Common myeloid progenitor, CD34-positive (primary cell): ENCODE data around the gene FAF1.

Experiments
- CTCF ChIA-PET: fragments of 350-600 bp; sonication (Branson Sonifier 250); formaldehyde crosslinking; loops from one replicate; lab custom pipeline; 2021; ENCODE audit warnings: antibody characterized with exemption; lab: Charles Lee
- POLR2A ChIA-PET: fragments of 350-600 bp; sonication (Branson Sonifier 250); formaldehyde crosslinking; loops from one replicate; lab custom pipeline; 2021; ENCODE audit warnings: antibody characterized with exemption; lab: Charles Lee
- DNase-seq, 3 donors: peaks; one replicate each; pipeline versions ENCODE4 v3.0.0 to v3.0.0-alpha.2; 2013
- H3K27ac ChIP-seq, 2 experiments: 1 replicate in 1 of 2; 2 replicates in 1 of 2; pipeline ENCODE4 v1.7.0; 2013; ENCODE audit warnings: inconsistent platforms in 2 of 2, low read length in 2 of 2, mild to moderate bottlenecking in 2 of 2, low read depth in 1 of 2, moderate library complexity in 1 of 2; ENCODE audit not compliant: severe bottlenecking in 2 of 2, insufficient read depth in 1 of 2, poor library complexity in 1 of 2
- H3K27me3 ChIP-seq, 5 experiments: replicated peaks in 2 of 5; 1 replicate in 3 of 5; 2 replicates in 2 of 5; pipeline versions ENCODE4 v1.6.1 to v1.7.0; 2013; ENCODE audit warnings: low read length in 4 of 5, mild to moderate bottlenecking in 2 of 5, moderate library complexity in 2 of 5, inconsistent platforms in 1 of 5; ENCODE audit not compliant: insufficient read depth in 5 of 5, control insufficient read depth in 4 of 5
- H3K36me3 ChIP-seq, 4 experiments: 1 replicate in 2 of 4; 2 replicates in 2 of 4; pipeline versions ENCODE4 v1.6.1 to v1.7.0; 2013; ENCODE audit warnings: low read length in 3 of 4, control low read depth in 1 of 4, mild to moderate bottlenecking in 1 of 4; ENCODE audit not compliant: control insufficient read depth in 4 of 4, insufficient read depth in 4 of 4
- H3K4me1 ChIP-seq, 4 experiments: 1 replicate in 3 of 4; 2 replicates in 1 of 4; pipeline versions ENCODE4 v1.6.1 to v1.7.1; 2013; ENCODE audit warnings: low read length in 3 of 4, mild to moderate bottlenecking in 3 of 4, control low read depth in 1 of 4, inconsistent platforms in 1 of 4, moderate library complexity in 1 of 4; ENCODE audit not compliant: control insufficient read depth in 4 of 4, insufficient read depth in 4 of 4; ENCODE audit errors: control extremely low read depth in 1 of 4
- H3K4me3 ChIP-seq, 7 experiments: 1 replicate in 4 of 7; 2 replicates in 3 of 7; pipeline versions ENCODE4 v1.5.1 to v1.7.0; 2013; ENCODE audit warnings: mild to moderate bottlenecking in 7 of 7, low read length in 6 of 7, moderate library complexity in 6 of 7, inconsistent platforms in 2 of 7, low read depth in 2 of 7, control low read depth in 1 of 7; ENCODE audit not compliant: insufficient read depth in 4 of 7, control insufficient read depth in 1 of 7; ENCODE audit errors: extremely low read depth in 1 of 7
- H3K9me3 ChIP-seq, 5 experiments: 1 replicate in 4 of 5; 2 replicates in 1 of 5; pipeline versions ENCODE4 v1.6.1 to v1.7.1; 2013; ENCODE audit warnings: low read length in 4 of 5, mild to moderate bottlenecking in 2 of 5, inconsistent platforms in 1 of 5, low read depth in 1 of 5, moderate library complexity in 1 of 5; ENCODE audit not compliant: control insufficient read depth in 4 of 5, insufficient read depth in 2 of 5; ENCODE audit errors: control extremely low read depth in 1 of 5
- WGBS: methylation state at CpG from one replicate; pipeline ENCODE4 v1.1.5; 2013; ENCODE audit not compliant: insufficient coverage; 5-methylcytosine and 5-hydroxymethylcytosine counted together

The FAF1 gene

DNA sequence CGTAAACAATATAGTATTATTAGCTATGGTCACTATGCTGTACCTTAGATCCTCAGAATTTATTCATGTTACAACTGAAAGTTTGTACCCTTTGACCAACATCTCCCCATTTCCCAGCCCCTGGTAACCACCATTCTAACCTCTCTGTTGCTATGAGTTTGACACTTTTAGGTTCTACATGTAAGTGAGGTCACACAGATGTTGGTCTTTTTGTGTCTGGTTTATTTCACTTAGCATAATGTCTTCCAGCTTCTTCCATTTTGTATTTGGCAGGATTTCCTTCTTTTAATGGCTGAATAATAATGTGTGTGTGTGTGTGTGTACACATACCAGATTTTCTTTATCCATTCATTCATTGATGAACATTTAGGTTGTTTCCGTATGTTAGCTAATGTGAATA lies 139.5 kb downstream of the FAF1 start:
- H3K27ac ChIP-seq: no peak overlapping the region

DNA sequence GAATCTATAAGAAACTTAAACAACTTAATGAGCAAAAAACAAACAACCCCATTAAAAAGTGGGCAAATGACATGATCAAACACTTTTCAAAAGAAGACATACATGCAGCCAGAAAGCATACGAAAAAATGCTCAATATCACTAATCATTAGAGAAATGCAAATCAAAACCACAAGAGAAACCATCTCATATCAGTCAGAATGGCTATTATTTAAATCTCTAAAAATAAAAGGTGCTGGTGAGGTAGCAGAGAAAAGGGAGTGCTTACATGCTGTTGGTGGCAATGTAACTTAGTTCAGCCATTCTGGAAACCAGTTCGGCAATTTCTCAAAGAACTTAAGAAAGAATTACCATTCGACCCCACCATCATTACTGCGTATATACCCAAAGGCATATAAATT lies 147.7 kb downstream of the FAF1 start:
- H3K27ac ChIP-seq: no peak overlapping the region
- POLR2A ChIA-PET: no interaction called here
- CTCF ChIA-PET: interaction anchor here (1.7 kb wide), 1 partner anchor 38 kb away, joined by 3 read pairs; no protein-coding TSS in a partner anchor
- peaks cover 0 to 3% (median 1%) of the 10 kb centered on the region in 4 experiments for H3K36me3 ChIP-seq
- no CpG with 5 or more reads among the region's 4 CpGs for WGBS
- DNase-seq: no peak
- H3K4me3 ChIP-seq: no peak overlapping the region
- no peaks in the 10 kb centered on the region for H3K4me1 ChIP-seq
- H3K9me3 ChIP-seq: peaks cover 3 to 53% (median 5%) of the 10 kb centered on the region in 5 experiments
- H3K27me3 ChIP-seq: no peaks in the 10 kb centered on the region

More for the DNA sequence above, 139.5 kb downstream of the FAF1 start:
- Histone ChIP-seq H3K27me3 (no peaks in the 10 kb centered on the region), H3K36me3 (no peaks in the 10 kb centered on the region), H3K9me3 (peaks cover 0 to 6% (median 1%) of the 10 kb centered on the region in 5 experiments), H3K4me1 (no peaks in the 10 kb centered on the region), H3K4me3 (no peak overlapping the region)
- ChIA-PET CTCF (no interaction called here), POLR2A (interaction anchor here (0.6 kb wide), 1 partner anchor 62 kb away, joined by 3 read pairs; no protein-coding TSS in a partner anchor)
- no CpG with 5 or more reads among the region's 2 CpGs for WGBS
- no peak for DNase-seq

DNA sequence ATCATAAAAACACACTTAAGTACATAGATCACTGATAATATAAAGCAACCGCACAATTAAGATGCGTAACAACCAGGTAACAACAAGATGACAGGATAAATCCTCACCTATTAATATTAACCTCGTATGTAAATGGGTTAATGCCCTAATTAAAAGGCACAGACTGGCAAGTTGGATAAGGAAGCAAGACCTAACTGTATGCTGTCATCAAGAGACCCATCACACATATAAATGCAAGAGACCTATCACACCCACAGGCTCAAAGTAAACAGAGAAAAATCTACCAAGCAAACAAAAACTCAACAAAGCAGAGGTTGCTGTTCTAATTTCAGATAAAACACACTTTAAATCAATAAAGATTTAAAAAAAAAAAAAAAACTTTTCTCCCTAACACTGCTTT lies 151.8 kb downstream of the FAF1 start:
- Histone ChIP-seq H3K4me1 (no peaks in the 10 kb centered on the region), H3K27ac (no peak overlapping the region), H3K36me3 (peaks cover 0 to 6% (median 0%) of the 10 kb centered on the region in 4 experiments), H3K27me3 (no peaks in the 10 kb centered on the region), H3K9me3 (peaks cover 0 to 55% (median 10%) of the 10 kb centered on the region in 5 experiments), H3K4me3 (no peak overlapping the region)
- no peak for DNase-seq
- no CpG with 5 or more reads among the region's 3 CpGs for WGBS
- POLR2A ChIA-PET: no interaction called here
- CTCF ChIA-PET: no interaction called here

DNA sequence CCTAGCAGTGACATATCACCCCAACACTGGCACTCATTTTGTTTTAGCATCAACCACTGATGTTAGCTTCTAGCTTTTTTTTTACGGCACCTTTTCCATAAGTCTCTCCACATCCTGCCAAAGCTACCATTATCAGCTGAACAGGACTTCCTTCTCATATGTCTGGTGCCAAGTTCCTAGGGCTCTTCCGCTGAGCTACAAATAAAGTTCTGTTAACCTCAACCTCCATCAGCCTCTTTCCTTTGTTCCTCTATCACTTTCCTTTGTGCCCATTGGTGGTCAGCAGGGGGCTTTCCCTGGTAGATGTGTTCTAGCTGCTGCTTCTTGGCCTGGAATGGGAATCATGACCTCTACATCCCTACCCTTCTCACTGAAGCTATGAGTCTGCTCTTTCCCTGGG lies 163.8 kb downstream of the FAF1 start:
- CTCF ChIA-PET: interaction anchor here (1.1 to 1.3 kb wide), 2 partner anchors 16 to 21 kb away, joined by 3 read pairs; no protein-coding TSS in a partner anchor
- peak; percentile 14 to 70 (median 54) for DNase-seq
- POLR2A ChIA-PET: no interaction called here
- peaks cover 0 to 5% (median 0%) of the 10 kb centered on the region in 4 experiments for H3K36me3 ChIP-seq
- H3K4me1 ChIP-seq: peaks cover 0 to 7% (median 0%) of the 10 kb centered on the region in 4 experiments
- H3K4me3 ChIP-seq: no peak overlapping the region
- no peaks in the 10 kb centered on the region for H3K27me3 ChIP-seq
- H3K27ac ChIP-seq: no peak overlapping the region
- no peaks in the 10 kb centered on the region for H3K9me3 ChIP-seq
- WGBS: 6% methylated on average over 2 of the region's 2 CpGs

DNA sequence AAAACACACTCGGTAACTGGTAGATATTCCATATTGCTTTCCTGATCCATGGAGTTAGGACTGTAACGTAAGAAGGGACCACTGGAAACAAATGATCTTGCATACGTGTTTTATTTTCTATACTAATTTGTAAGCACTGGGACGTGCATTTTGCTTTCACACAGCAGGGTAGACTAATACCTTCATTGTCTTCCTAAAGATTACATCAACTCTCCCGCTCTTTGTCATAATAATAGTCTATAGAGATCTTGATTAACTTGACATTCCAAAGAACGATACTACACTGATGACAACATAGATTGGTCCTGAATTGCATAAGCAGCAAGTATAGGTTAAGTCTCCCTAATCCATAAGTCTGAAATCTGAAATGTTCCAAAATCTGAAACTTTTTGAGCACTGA lies 166.5 kb downstream of the FAF1 start:
- ChIA-PET CTCF (no interaction called here), POLR2A (no interaction called here)
- Histone ChIP-seq H3K36me3 (peaks cover 0 to 5% (median 0%) of the 10 kb centered on the region in 4 experiments), H3K27ac (no peak overlapping the region), H3K9me3 (no peaks in the 10 kb centered on the region), H3K27me3 (no peaks in the 10 kb centered on the region), H3K4me3 (no peak overlapping the region), H3K4me1 (peaks cover 0 to 4% (median 0%) of the 10 kb centered on the region in 4 experiments)
- WGBS: 100% methylated on average over 4 of the region's 6 CpGs
- no peak for DNase-seq

DNA sequence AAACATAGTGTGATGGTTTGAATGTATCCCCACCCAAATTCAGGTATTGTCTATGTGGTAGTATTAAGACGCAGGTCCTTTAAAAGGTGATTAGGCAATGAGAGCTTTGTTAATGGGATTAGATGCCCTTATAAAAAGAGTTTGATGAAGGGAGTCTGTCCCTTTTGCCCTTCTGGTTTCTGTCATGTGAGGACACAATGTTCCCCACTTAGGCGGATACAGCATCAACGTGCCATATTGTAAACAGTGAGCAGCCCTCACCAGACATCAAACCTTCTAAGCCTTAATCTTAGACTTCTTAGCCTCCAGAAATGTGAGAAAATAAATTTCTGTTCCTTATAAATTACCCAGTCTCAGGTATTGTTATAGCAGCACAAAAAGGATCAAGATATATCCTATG lies 172.8 kb downstream of the FAF1 start:
- no peak for DNase-seq
- Histone ChIP-seq H3K36me3 (peaks cover 2 to 17% (median 7%) of the 10 kb centered on the region in 4 experiments), H3K9me3 (no peaks in the 10 kb centered on the region), H3K27ac (no peak overlapping the region), H3K4me1 (no peaks in the 10 kb centered on the region), H3K4me3 (no peak overlapping the region), H3K27me3 (no peaks in the 10 kb centered on the region)
- no CpG with 5 or more reads among the region's 3 CpGs for WGBS
- CTCF ChIA-PET: interaction anchor here (1.5 kb wide), 1 partner anchor 13 kb away, joined by 5 read pairs; no protein-coding TSS in a partner anchor
- POLR2A ChIA-PET: no interaction called here

DNA sequence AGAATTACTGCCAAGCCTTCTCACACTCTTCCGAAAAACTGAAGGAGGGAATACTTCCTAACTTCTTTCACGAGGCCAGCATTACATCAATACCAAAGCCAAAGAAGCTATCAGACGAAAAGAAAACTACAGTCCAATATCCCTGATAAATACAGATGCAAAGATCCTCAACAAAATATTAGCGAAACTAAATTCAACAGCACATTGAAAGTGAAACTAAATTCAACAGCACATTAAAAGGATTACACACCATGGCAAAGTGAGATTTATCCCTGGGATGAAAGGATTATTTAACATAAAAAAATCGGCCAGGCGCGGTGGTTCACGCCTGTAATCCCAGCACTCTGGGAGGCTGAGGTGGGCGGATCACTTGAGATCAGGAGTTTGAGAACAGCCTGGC lies 176.8 kb downstream of the FAF1 start:
- no peak for DNase-seq
- H3K4me3 ChIP-seq: no peak overlapping the region
- CTCF ChIA-PET: interaction anchor here (2.4 kb wide), 1 partner anchor 8 kb away, joined by 11 read pairs; no protein-coding TSS in a partner anchor
- H3K9me3 ChIP-seq: peaks cover 0 to 11% (median 3%) of the 10 kb centered on the region in 5 experiments
- WGBS: 92% methylated on average over 3 of the region's 9 CpGs
- no peaks in the 10 kb centered on the region for H3K27me3 ChIP-seq
- POLR2A ChIA-PET: no interaction called here
- peaks cover 14 to 34% (median 19%) of the 10 kb centered on the region in 4 experiments for H3K36me3 ChIP-seq
- H3K27ac ChIP-seq: no peak overlapping the region
- no peaks in the 10 kb centered on the region for H3K4me1 ChIP-seq
